Measurements from ENCODE around the gene ZNF574. TPM values are rescaled to one million over a fixed set of nuclear protein-coding genes. Genes with fewer than 3 reads are reported as not detected.
A peak's percentile ranks its signal among the peaks of the same experiment; 100 is the strongest.

Gene ZNF574
- total RNA-seq, 4 donors from 2014 or later = 13.2 to 24.3 (median 16.2) TPM

GRCh38 chr19:42076380-42076944 is 496 bp downstream of the ZNF574 start:
- Histone ChIP-seq H3K4me1 (peaks cover 17 to 36% (median 21%) of the 10 kb centered on the region in 3 donors), H3K36me3 (peaks cover 25 to 33% (median 29%) of the 10 kb centered on the region in 3 donors), H3K9me3 (no peaks in the 10 kb centered on the region), H3K4me3 (peak overlapping the region; percentile 66 to 98 (median 96)), H3K27ac (peak overlapping the region; percentile 95 to 98 (median 98)), H3K27me3 (no peaks in the 10 kb centered on the region)
- WGBS, 2 donors = 0 to 2% methylated on average over 5 to 10 of the region's 33 CpGs
- DNase-seq = no peak
- TF ChIP-seq CTCF (IDR thresholded peaks at IDR 0.05) (no peak), POLR2A (IDR thresholded peaks at IDR 0.05) (no peak)
- intact Hi-C loops (cut with DNase I) = no loop called here

- 81 to 91% methylated on average over 1 of the region's 1 CpG for WGBS, 2 donors
- intact Hi-C loops (cut with DNase I) = no loop called here
- Histone ChIP-seq H3K4me1 (peaks cover 17 to 38% (median 21%) of the 10 kb centered on the region in 3 donors), H3K9me3 (no peaks in the 10 kb centered on the region), H3K27me3 (no peaks in the 10 kb centered on the region), H3K4me3 (no peak overlapping the region), H3K27ac (peak overlapping the region in 1 of 4 donors; percentile 97), H3K36me3 (peaks cover 25 to 49% (median 30%) of the 10 kb centered on the region in 3 donors)
- DNase-seq = no peak
- TF ChIP-seq CTCF (IDR thresholded peaks at IDR 0.05) (no peak), POLR2A (IDR thresholded peaks at IDR 0.05) (no peak)
Observed at GRCh38 chr19:42078058-42078457, 2.1 kb downstream of the ZNF574 start.

DNA sequence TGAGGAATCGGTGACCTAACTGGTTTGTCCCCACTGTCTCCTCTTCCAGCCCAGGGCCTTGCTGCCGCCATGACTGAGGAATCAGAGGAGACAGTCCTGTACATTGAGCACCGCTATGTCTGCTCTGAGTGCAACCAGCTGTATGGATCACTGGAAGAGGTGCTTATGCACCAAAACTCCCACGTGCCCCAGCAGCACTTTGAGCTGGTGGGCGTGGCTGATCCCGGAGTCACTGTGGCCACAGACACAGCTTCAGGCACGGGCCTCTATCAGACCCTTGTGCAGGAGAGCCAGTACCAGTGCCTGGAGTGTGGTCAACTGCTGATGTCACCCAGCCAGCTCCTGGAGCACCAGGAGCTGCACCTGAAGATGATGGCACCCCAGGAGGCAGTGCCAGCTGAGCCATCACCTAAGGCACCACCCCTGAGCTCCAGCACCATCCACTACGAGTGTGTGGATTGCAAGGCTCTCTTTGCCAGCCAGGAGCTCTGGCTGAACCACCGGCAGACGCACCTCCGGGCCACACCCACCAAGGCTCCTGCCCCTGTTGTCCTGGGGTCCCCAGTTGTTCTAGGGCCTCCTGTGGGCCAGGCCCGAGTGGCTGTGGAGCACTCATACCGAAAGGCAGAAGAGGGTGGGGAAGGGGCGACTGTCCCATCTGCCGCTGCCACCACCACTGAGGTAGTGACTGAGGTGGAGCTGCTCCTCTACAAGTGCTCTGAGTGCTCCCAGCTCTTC is 2.7 kb downstream of the ZNF574 start:
- no peak for DNase-seq

DNA sequence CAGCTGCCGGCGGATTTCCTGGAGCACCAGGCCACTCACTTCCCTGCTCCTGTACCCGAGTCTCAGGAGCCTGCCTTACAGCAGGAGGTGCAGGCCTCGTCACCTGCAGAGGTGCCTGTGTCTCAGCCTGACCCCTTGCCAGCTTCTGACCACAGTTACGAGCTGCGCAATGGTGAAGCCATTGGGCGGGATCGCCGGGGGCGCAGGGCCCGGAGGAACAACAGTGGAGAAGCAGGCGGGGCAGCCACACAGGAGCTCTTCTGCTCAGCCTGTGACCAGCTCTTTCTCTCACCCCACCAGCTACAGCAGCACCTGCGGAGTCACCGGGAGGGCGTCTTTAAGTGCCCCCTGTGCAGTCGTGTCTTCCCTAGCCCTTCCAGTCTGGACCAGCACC is 3.3 kb downstream of the ZNF574 start:
- Histone ChIP-seq H3K27ac (no peak overlapping the region), H3K4me3 (no peak overlapping the region), H3K36me3 (peaks cover 25 to 60% (median 30%) of the 10 kb centered on the region in 3 donors), H3K4me1 (peaks cover 17 to 37% (median 21%) of the 10 kb centered on the region in 3 donors), H3K27me3 (no peaks in the 10 kb centered on the region), H3K9me3 (no peaks in the 10 kb centered on the region)
- intact Hi-C loops (cut with DNase I) = no loop called here
- WGBS, 2 donors = 0 to 80% methylated on average over 1 to 3 of the region's 16 CpGs
- no peak for DNase-seq
- TF ChIP-seq POLR2A (IDR thresholded peaks at IDR 0.05) (no peak), CTCF (IDR thresholded peaks at IDR 0.05) (no peak)

More for the DNA sequence above, 2.7 kb downstream of the ZNF574 start:
- Histone ChIP-seq H3K36me3 (peaks cover 25 to 55% (median 30%) of the 10 kb centered on the region in 3 donors), H3K4me1 (peaks cover 17 to 37% (median 21%) of the 10 kb centered on the region in 3 donors), H3K27me3 (no peaks in the 10 kb centered on the region), H3K27ac (no peak overlapping the region), H3K4me3 (no peak overlapping the region), H3K9me3 (no peaks in the 10 kb centered on the region)
- TF ChIP-seq POLR2A (IDR thresholded peaks at IDR 0.05) (no peak), CTCF (IDR thresholded peaks at IDR 0.05) (no peak)
- intact Hi-C loops (cut with DNase I) = no loop called here
- WGBS, 2 donors = 91 to 94% methylated on average over 2 to 3 of the region's 15 CpGs

Data from esophagus squamous epithelium (tissue), 5 donors.